SKM-1 treated with dmso at 0.1 percent for 144 hours (cell line): ENCODE data around the gene ZNF197.
"Not testable (repeated sequence)": the region's sequence is repeated elsewhere in the genome, so short reads cannot be mapped to it uniquely, and the experiment has no call there.

Source experiments
- DNase-seq: peaks from one replicate; lab custom pipeline; 2025; ENCODE audit not compliant: unreplicated experiment; lab: John Stamatoyannopoulos, UW

Gene ZNF197

DNA sequence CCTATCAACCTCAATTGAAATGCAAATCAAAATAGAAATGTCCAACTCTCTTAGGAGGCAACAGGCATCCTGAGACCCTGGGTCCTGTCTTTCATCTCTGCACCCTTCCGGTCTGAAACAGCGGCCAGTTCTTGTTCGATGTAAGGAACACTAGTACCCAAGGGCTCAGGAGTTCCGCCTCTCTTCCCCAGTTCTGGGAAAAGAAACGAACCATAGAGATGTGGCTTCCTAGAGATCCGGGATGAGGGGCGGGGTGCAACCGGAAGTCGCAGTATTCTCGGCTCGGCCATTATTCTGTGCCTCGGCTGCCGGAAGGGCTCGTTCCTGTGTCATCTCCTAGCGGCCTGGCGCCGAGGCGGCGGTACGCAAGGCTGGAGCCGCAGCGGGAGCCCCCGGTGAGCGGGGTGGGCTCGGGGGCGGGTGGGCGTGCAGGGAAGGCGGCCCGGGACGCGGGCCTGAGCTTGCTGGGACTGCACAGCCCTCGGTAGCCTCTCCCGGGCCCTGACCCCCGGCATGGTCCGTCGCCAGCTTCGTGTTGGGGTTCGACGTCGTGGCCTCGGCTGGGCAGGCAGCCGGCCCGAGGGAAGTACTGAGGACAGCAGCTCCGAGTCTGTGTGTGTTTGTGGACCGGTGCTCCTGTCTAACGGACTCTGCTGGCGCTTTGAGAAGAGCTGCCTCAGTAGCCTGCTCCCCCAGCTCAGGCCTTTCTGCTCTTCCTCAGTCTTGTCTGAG lies at the start of gene ZNF197:
ZNF197 (plus strand) TSS at position 288 of the 732 bp plus-strand sequence. CDS start 4,119 bp downstream, outside the sequence.
- DNase-seq: peak; percentile 64

DNA sequence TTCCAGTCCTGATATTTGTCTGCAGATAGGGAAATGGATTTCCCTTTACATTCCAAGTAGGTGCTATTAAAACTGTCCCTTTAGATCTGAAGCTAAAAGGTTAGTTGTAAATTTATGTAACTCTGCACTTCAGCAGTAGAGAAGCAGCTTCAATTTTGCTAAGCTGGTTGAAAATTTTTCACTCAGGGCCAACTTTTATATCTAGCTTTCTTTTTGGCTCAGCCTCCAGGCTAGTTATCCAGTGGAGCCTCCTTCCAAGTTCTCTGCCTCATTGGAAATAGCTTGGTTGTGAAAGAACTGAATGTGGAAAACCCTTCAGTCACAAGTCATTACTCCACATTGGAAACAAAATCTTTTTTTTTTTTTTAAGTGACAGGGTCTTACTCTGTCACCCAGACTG lies 48.2 kb upstream of the ZNF197 start:
- no peak for DNase-seq

DNA sequence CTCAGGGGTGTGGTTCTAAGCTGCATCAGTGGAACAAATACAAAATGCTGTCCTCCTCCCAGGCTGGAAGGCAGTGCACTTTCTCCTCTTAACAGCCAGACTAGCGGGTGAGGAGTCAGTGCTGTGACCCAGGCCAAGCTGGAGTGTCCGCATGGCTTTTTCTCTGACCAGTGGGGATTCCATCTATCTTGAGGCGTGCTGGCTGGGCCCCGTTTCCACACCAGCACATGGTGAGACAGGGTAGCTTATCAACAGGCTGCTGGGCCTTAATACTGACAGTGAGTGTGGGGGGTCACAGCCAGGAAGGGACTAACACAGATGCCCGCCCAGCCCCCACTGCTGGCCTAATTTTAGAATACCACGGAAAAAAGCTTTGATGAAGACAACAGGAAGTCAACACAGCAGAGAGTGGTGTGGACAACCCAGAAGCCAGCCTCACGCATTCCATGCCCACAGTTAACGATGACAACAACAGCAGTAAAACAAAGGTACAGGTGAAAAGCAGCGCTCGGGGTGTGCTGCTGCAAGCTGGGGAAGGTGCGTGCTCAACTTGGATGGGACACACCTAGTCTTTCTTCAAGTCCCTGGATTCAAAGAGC lies 47.4 kb upstream of the ZNF197 start:
- DNase-seq: not testable (repeated sequence)

DNA sequence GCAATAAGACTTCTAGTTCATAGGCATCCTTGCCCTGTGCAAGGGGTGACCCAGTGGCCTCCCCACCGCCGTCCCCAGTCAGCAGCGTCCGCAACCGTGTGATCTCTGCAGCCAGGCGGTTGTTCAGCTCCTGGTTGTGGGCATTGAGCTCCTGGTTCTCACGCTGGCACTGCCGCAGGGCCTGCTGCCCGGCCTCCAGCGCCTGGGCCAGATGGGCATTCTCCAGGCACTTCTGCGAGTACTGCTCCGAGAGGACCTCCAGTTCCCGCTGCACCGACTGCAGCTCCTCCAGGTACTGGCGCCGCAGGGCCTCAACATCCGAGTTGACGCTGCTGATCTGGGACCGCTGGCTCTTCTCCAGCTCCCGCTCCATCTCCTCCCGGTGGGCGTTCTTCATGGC lies 46.5 kb upstream of the ZNF197 start:
- not testable (repeated sequence) for DNase-seq

DNA sequence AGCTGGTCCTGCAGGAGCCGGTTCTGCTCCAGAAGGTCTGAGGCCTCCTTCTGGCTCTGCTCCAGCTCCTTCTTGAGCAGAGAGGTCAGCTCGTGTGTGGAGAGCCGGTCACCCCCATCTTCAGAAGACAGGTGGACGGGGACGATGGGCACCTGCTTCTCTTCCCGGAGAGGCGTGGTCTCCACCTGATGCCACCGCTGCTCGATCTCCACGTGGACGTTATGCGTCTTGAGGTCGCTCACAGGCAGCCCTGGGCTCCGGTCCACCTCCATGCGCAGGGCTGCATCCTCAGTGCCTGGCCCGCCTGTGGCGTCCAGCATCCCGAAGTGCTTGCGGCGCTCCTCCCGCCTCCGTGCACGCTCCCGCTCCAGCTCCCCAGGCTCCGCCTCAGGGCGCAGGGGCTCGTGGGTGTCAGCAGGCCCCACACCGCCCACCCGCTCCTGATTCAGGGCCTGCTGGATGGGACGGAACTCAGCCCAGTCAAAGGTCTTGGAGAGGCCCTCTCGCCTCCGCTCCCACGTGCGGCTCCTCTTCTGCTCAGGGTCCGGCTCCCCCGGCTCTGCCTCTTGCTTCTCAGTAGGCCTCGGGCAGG lies 45.8 kb upstream of the ZNF197 start:
- DNase-seq: not testable (repeated sequence)

DNA sequence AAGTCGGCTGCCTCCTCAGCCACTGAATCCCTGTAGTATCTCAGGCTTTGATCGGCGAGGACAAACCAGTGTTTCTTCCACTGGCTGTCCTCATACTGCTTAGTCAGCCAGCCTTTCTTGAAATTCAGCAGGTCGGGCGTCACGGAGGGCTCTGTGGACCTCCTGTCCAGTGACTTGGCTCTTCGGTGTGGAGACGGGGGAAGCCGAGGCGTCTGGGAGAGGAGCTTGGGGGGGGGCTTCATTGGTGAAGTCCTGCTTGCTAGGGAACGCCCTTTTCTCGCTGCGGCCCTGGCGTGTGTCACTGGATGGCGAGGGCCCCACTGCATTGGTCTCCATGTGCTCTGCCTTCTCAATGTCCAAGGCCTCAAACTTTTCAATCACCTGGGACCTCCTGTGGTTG lies 45.1 kb upstream of the ZNF197 start:
- DNase-seq: not testable (repeated sequence)

DNA sequence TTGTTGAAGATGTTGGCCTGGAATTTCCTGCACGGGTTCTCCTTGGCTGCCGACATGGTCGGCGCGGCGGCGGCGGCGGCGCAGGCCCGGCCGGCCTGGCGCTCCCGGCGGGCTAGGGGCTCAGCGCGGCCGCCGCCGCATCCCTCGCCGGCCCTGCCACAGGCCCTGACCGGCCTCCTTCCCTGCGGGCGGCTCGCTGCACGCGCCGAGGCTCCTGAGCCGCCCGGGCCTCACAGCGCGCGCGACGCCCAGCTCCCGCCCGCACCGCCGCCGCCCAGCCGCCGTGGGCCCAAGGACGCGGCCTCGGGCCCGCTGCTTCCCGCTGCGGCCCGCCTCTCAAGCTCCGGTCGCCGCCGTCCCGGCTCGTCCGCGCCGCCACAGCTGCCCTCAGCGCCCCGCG lies 43.9 kb upstream of the ZNF197 start:
- DNase-seq: not testable (repeated sequence)

DNA sequence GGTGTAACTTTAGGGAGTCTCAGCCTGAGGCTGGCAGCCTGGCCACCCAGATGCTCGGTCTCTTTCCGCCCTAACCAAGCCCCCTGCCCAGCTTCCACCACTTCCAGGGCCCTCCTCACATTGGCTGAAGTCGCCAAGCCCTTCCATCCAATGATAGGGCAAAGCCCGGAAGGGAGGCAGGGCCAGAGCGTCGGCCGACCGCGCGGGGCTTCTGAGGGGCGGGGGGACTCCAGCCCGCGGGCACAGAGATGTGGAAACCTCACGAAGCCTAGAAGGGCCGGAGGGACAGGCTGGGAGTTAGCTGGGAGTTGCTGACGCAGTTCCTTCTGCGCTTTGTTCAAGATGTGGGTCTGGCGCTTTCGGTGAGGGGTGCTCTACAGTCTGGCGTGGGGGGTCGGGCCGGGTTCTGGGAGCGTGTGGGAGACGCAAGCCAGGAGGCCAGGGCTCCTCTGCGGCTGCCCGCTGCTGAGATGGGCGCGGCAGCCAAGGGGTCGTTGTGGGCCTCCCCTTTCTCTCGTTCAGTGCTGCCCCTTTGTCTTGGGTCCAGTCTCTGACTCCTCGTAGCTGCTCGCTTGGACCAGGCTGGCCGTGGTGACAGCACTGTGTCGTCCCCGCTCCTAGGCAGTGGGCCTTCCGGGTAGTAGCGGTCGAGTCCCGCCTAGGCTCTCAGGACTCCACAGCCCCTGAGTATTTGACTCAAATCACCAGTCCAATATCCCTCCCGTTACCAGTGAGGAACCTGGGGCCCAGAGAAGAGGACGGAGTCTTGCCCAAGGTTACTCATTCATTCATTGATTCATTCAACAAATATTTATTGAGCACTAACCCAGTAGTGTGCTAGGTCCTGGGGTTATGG lies 40.0 kb upstream of the ZNF197 start, which contains the start of gene ZNF660:
ZNF660 (plus strand) TSS at position 319 of the 856 bp plus-strand sequence. CDS start 9,230 bp downstream, outside the sequence.
- no peak for DNase-seq

DNA sequence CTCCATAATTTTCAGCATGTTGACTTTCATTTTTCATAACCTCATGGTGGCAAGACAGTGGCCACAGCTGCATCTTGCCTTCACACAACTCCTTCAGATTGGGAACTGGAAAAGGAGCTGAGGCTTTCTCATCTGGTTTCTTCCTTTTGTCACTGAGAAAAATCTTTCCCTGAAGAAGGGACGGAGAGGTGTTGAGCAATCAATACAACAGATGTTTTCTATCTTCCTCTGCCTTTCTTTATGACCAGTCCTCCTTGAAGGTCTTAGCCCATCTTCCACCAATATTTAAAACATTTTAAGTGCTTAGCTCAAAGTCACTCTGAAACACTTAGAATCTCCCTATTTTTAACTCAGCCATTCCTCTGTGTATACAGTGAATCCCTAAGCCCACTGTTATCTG lies 28.2 kb upstream of the ZNF197 start:
- DNase-seq: no peak

DNA sequence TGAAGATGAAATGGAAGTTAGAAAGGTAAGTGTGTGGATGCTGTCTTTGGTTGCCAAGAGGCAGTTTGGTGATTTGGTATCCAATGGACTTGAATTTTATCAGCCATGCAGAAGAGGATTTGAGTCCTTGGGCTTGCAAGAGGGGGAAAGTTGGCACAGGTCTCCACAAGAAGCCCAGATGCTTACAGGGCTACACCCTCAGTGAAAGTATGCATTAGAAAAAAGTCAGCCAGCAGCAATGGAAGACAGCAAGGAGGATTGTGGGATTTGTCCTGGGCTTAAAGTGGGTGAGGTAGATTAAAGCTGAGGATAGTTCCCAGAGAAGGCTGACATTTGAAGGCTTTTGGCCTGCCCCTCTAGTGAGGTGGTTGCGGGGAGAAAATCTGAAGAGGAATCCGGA lies 23.1 kb upstream of the ZNF197 start:
- no peak for DNase-seq

DNA sequence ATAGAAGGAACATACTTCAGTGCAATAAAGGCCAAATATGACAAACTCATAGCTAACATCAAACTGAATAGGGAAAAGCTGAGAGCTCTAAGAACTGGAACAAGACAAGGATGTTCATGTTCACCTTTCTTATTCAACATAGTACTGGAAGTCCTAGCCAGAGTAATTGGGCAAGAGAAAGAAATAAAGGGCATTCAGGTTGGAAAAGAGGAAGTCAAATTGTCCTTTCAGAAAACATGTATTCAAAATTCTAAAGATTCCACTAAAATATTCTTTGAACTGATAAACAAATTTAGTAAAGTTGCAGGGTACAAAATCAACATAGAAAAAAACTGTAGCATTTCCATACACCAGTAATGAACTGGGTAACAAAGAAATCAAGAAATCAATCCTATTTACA lies 12.2 kb upstream of the ZNF197 start:
- no peak for DNase-seq

DNA sequence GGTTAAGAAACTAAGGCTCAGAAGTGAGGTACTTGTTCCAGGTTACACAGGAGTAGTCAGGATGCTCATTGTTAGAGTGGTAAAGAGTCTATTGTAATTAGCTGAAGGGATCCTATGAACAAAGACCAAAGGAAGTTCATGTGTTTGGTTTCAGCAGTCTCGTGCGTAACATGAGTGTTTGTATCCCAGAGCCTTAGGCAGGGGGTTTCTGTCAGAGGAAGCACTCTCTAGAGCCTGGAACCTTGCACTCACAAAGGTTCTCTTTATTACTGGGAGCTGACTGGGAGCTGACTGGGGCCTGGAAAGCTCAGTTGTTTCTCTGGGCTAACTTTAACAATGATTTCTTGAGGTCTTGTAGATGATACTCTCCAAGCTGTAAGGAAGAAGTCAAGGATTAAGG lies 3.9 kb downstream of the ZNF197 start:
- no peak for DNase-seq

DNA sequence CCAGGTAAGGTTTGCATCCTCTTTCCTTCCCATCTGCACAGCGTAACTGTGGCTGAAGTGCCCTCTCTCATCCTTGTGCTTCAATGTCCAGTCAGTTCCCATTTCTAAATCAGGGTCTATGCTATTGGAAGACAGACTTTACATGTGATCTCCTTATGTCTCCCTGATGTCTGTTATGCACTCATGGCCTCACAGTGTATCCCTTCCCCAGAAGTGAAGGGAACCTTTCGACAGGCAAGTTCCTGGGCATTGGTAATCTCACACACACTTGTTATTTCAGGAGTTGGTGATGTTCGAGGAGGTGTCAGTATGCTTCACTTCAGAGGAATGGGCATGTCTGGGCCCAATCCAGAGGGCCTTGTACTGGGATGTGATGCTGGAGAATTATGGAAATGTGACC lies 7.4 kb downstream of the ZNF197 start:
- no peak for DNase-seq

DNA sequence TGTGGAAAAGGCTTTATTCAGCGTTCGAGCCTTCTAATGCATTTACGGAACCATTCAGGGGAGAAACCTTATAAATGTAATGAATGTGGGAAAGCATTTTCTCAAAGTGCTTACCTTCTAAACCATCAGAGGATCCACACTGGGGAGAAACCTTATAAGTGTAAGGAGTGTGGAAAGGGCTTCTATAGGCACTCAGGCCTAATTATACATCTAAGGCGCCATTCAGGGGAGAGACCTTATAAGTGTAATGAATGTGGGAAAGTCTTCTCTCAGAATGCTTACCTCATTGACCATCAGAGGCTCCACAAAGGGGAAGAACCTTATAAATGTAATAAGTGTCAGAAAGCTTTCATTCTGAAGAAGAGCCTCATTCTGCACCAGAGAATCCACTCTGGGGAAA lies 17.5 kb downstream of the ZNF197 start:
- no peak for DNase-seq

DNA sequence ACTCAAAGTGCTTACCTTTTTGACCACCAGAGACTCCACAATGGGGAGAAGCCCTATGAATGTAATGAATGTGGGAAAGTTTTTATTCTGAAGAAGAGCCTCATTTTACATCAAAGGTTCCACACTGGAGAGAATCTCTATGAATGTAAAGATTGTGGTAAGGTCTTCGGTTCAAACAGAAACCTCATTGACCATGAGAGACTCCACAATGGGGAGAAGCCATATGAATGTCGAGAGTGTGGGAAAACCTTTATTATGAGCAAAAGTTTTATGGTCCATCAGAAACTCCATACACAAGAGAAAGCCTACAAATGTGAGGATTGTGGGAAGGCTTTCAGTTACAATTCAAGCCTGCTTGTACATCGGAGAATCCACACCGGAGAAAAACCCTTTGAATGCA lies 18.2 kb downstream of the ZNF197 start:
- DNase-seq: no peak

DNA sequence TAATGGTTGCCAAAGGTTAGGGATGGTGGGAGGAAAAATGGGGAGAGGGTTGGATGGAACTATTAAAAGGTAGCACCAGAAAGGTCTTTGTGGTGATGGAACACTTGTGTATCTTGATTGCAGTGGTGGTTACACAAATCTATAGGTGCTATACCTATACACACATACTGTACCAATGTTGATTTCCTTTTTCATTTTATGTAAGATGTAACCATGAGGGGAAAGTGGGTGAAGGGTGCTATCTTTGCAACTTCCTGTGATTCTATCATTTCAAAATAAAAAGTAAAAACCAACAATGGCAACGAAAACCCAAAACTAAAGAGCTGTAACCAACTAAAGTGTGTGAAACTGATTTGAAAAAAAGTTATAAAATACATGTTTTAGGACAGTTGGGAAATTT lies 22.9 kb downstream of the ZNF197 start:
- no peak for DNase-seq

DNA sequence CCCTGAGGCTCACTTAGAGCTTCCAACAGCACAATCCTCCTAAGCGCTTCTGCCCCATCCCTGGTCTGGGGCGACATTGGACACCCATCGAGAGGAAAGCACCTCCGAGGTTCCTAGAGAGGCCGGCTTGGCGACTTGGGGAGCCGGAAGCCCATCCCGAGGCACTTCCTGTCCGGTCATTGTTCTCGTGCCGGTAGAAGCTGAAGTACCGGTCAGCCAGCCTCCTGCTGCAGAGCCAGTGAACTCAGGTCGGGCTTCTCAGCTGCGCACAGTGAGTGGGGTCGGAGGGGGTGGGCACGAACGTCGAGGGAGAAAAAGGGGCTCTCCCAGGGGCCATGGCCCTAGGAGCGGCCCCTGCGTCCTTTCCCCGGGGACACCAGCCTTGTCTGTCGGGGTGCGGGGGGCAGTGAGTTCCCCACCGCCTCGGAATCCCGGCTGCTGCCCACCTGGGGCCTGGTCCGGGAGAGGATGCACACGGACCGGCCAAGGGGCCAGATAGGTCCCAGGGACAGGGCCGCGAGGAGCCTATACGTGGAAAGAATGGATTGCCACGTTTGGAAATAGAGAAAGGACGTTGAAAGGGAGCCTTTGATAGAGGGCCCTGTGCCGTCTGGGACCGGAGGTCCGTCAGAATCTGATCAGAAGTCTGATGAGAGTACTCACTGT lies 23.9 kb downstream of the ZNF197 start, which contains the start of gene ZNF35:
ZNF35 (plus strand) TSS at position 169 of the 666 bp plus-strand sequence. CDS start 2,336 bp downstream, outside the sequence.
- peak; percentile 79 for DNase-seq

DNA sequence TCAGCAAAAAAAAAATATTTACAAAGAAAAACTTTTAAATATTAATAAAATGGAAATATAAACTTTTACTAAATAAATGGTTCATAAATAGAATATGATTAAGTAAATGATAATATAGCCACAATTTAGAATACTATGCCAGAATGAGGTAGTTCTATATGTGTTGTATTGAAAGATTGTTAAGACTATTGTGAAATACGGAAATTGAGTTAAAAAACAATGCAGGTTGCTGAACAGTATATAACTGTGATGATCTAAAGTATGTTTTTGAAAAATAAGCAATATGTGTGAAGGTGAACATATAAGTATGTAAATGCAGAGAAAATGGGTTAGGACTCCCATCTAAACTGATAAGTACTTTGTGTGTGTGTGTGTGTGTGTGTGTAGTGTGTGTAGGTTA lies 24.9 kb downstream of the ZNF197 start:
- no peak for DNase-seq

DNA sequence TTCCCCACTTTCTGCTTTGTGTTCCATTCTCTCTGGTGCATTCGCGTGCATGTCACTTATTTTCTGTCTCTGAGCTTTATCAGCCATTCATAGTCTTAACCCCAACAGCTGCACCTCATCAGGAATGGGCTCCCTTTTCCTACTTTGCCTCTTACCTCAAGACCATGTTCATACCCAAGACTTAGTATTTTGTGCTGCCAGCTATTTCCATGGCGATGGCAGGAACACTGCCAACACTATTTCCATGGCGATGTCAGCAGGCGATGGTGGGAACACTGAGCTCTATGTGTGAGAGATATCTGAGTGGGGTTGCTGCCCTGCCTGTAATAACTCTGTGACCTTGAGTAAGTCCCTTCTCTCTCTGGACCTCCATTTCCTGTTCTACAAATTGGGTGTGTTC lies 29.2 kb downstream of the ZNF197 start:
- DNase-seq: no peak

DNA sequence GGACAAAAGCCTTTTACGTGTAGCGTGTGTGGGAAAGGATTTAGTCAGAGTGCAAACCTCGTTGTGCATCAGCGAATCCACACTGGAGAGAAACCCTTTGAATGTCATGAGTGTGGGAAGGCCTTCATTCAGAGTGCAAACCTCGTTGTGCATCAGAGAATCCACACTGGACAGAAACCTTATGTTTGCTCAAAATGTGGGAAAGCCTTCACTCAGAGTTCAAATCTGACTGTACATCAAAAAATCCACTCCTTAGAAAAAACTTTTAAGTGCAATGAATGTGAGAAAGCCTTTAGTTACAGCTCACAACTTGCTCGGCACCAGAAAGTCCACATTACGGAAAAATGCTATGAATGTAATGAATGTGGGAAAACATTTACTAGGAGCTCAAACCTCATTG lies 34.2 kb downstream of the ZNF197 start:
- no peak for DNase-seq

DNA sequence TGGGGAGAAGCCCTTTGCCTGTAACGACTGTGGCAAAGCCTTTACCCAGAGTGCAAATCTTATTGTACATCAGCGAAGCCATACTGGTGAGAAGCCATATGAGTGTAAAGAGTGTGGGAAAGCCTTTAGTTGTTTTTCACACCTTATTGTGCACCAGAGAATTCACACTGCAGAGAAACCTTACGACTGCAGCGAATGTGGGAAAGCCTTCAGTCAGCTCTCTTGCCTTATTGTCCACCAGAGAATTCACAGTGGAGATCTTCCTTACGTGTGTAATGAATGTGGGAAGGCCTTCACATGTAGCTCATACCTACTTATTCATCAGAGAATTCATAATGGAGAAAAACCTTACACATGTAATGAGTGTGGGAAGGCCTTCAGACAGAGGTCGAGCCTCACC lies 34.6 kb downstream of the ZNF197 start:
- DNase-seq: no peak
